ENCODE results near the gene KY. TPM values are rescaled to one million over a fixed set of nuclear protein-coding genes. Genes with fewer than 3 reads are reported as not detected.

Gene KY
- 10 to 100 TPM; 26.2 to 55.5 (median 33.1) TPM for total RNA-seq

- H3K4me3 ChIP-seq (ENCODE audit: low read depth, poor library complexity, severe bottlenecking): peak within 1 kb of the TSS; percentile 20
- peak in 1 of 2 donors; percentile 17 for DNase-seq (ENCODE audit: low spot score in 2 of 2)
- TF ChIP-seq POLR2A (IDR thresholded peaks at IDR 0.05) (no peak), CTCF (IDR thresholded peaks at IDR 0.05) (no peak)
- WGBS, 2 donors: 3 to 4% methylated on average over 16 to 42 of the region's 77 CpGs
- intact Hi-C loops (cut with DNase I; ENCODE audit: low total_unique reads): no loop called here
Observed at GRCh38 chr3:134650431-134651346, at the start of gene KY. Gene KY, minus strand, starts transcription at chr3:134651022. Its CDS starts 62 bp downstream, at chr3:134650960.

GRCh38 chr3:134699721-134700120 lies 48.9 kb upstream of the KY start:
- no peak for TF ChIP-seq CTCF (IDR thresholded peaks at IDR 0.05)
- TF ChIP-seq POLR2A (IDR thresholded peaks at IDR 0.05): no peak
- intact Hi-C loops (cut with DNase I; ENCODE audit: low total_unique reads): no loop called here
- WGBS, 2 donors: 54 to 57% methylated on average over 3 of the region's 3 CpGs
- DNase-seq (ENCODE audit: low spot score in 2 of 2): no peak
- no peak overlapping the region for H3K4me3 ChIP-seq (ENCODE audit: low read depth, poor library complexity, severe bottlenecking)

GRCh38 chr3:134699141-134699711 lies 48.4 kb upstream of the KY start:
- TF ChIP-seq POLR2A (IDR thresholded peaks at IDR 0.05) (no peak), CTCF (IDR thresholded peaks at IDR 0.05) (no peak)
- intact Hi-C loops (cut with DNase I; ENCODE audit: low total_unique reads): no loop called here
- no peak for DNase-seq (ENCODE audit: low spot score in 2 of 2)
- 37 to 46% methylated on average over 8 of the region's 8 CpGs for WGBS, 2 donors
- H3K4me3 ChIP-seq (ENCODE audit: low read depth, poor library complexity, severe bottlenecking): no peak overlapping the region

- DNase-seq (ENCODE audit: low spot score in 2 of 2): no peak
- TF ChIP-seq POLR2A (IDR thresholded peaks at IDR 0.05) (no peak), CTCF (IDR thresholded peaks at IDR 0.05) (no peak)
- intact Hi-C loops (cut with DNase I; ENCODE audit: low total_unique reads): no loop called here
- no peak overlapping the region for H3K4me3 ChIP-seq (ENCODE audit: low read depth, poor library complexity, severe bottlenecking)
- WGBS, 2 donors: 44 to 48% methylated on average over 11 of the region's 11 CpGs
Observed at GRCh38 chr3:134697830-134698689, 47.2 kb upstream of the KY start.

GRCh38 chr3:134696155-134696554 lies 45.3 kb upstream of the KY start:
- intact Hi-C loops (cut with DNase I; ENCODE audit: low total_unique reads): no loop called here
- H3K4me3 ChIP-seq (ENCODE audit: low read depth, poor library complexity, severe bottlenecking): no peak overlapping the region
- no peak for DNase-seq (ENCODE audit: low spot score in 2 of 2)
- TF ChIP-seq POLR2A (IDR thresholded peaks at IDR 0.05) (no peak), CTCF (IDR thresholded peaks at IDR 0.05) (no peak)
- WGBS, 2 donors: 83 to 86% methylated on average over 4 of the region's 4 CpGs
